Measurements from ENCODE around the gene SH3BP5.
A peak's percentile ranks its signal among the peaks of the same experiment; 100 is the strongest.

The SH3BP5 gene

GRCh38 chr3:15273227-15273626, 59.2 kb downstream of the SH3BP5 start:
- DNase-seq (ENCODE audit: low spot score) = no peak

- no peak for DNase-seq (ENCODE audit: low spot score)
Measured at GRCh38 chr3:15272426-15273196, 59.8 kb downstream of the SH3BP5 start.

- DNase-seq (ENCODE audit: low spot score) = no peak
Measured at GRCh38 chr3:15271785-15272381, 60.5 kb downstream of the SH3BP5 start.

- DNase-seq (ENCODE audit: low spot score) = no peak
Measured at GRCh38 chr3:15271030-15271429, 61.4 kb downstream of the SH3BP5 start.

- DNase-seq (ENCODE audit: low spot score) = peak; percentile 91
Measured at GRCh38 chr3:15269091-15269989, 63.0 kb downstream of the SH3BP5 start.

GRCh38 chr3:15268033-15268631, 64.3 kb downstream of the SH3BP5 start:
- DNase-seq (ENCODE audit: low spot score) = peak; percentile 70

- DNase-seq (ENCODE audit: low spot score) = no peak
Measured at GRCh38 chr3:15267502-15267901, 64.9 kb downstream of the SH3BP5 start.

GRCh38 chr3:15266510-15267376, 65.6 kb downstream of the SH3BP5 start:
- no peak for DNase-seq (ENCODE audit: low spot score)

- DNase-seq (ENCODE audit: low spot score) = no peak
Measured at GRCh38 chr3:15265655-15266509, 66.5 kb downstream of the SH3BP5 start.

GRCh38 chr3:15264486-15264885, 67.9 kb downstream of the SH3BP5 start:
- no peak for DNase-seq (ENCODE audit: low spot score)

GRCh38 chr3:15263926-15264325, 68.5 kb downstream of the SH3BP5 start:
- DNase-seq (ENCODE audit: low spot score) = no peak

GRCh38 chr3:15263120-15263519, 69.3 kb downstream of the SH3BP5 start:
- DNase-seq (ENCODE audit: low spot score) = no peak

GRCh38 chr3:15262021-15262420, 70.4 kb downstream of the SH3BP5 start:
- no peak for DNase-seq (ENCODE audit: low spot score)

- no peak for DNase-seq (ENCODE audit: low spot score)
Measured at GRCh38 chr3:15261274-15261673, 71.1 kb downstream of the SH3BP5 start.

- DNase-seq (ENCODE audit: low spot score) = no peak
Measured at GRCh38 chr3:15260531-15260930, 71.9 kb downstream of the SH3BP5 start.

- DNase-seq (ENCODE audit: low spot score) = no peak
Measured at GRCh38 chr3:15258720-15259119, 73.7 kb downstream of the SH3BP5 start.

- DNase-seq (ENCODE audit: low spot score) = no peak
Measured at GRCh38 chr3:15256861-15257341, 75.5 kb downstream of the SH3BP5 start.

GRCh38 chr3:15255215-15255614, 77.2 kb downstream of the SH3BP5 start:
- DNase-seq (ENCODE audit: low spot score) = no peak

- DNase-seq (ENCODE audit: low spot score) = no peak
Measured at GRCh38 chr3:15253023-15253697, 79.2 kb downstream of the SH3BP5 start.

GRCh38 chr3:15246186-15246585, 86.2 kb downstream of the SH3BP5 start:
- no peak for DNase-seq (ENCODE audit: low spot score)

All from LoVo (cell line).